Endothelial cell of umbilical vein (primary cell): ENCODE results near the gene KRT33A. TPM values are rescaled to one million over a fixed set of nuclear protein-coding genes. Genes with fewer than 3 reads are reported as not detected.

Experiments
- BruUV-seq: library from RNA; stranded (reverse); fragments of 400-500 nt; replicated peaks from 2 replicates; lab custom pipeline; 2021; lab: Mats Ljungman, UMichigan
- CTCF ChIA-PET: fragments of 300-600, 350-600 bp; sonication (Branson Sonifier 250); formaldehyde crosslinking; loops from one replicate; lab custom pipeline; 2021; ENCODE audit warnings: antibody characterized with exemption, inconsistent platforms; lab: Charles Lee
- POLR2A ChIA-PET: fragments of 300-600, 350-600 bp; sonication (Branson Sonifier 250); formaldehyde crosslinking; loops from one replicate; lab custom pipeline; 2021; ENCODE audit warnings: antibody characterized with exemption, inconsistent platforms; lab: Charles Lee
- DNase-seq: peaks from one replicate; pipeline ENCODE4 v3.0.0-alpha.2; 2011; ENCODE audit warnings: low read depth, low spot score
- FAIRE-seq: peaks from 2 replicates; lab custom pipeline; 2011; peaks lifted over from hg19 to GRCh38; lab: Jason Lieb, UNC
- H2AFZ ChIP-seq: 2 replicates; pipeline ENCODE4 v1.6.0; 2012; ENCODE audit warnings: low read depth, low read length, control low read depth, inconsistent platforms
- H3K27ac ChIP-seq: 2 replicates; pipeline ENCODE4 v1.5.1; 2011; ENCODE audit warnings: low read depth, mild to moderate bottlenecking, control low read depth, low read length, moderate library complexity; ENCODE audit not compliant: insufficient read depth
- H3K27me3 ChIP-seq, 2 experiments: 2 replicates each; pipeline versions ENCODE4 v1.6.0 to v1.6.1; 2011; ENCODE audit warnings: low read length in 2 of 2, mixed read lengths in 1 of 2; ENCODE audit not compliant: control insufficient read depth in 2 of 2, insufficient read depth in 2 of 2
- H3K36me3 ChIP-seq, 2 experiments: 2 replicates in 1 of 2; 3 replicates in 1 of 2; pipeline ENCODE4 v1.5.1; 2011; ENCODE audit warnings: low read length in 2 of 2, mild to moderate bottlenecking in 1 of 2, moderate library complexity in 1 of 2; ENCODE audit not compliant: control insufficient read depth in 2 of 2, insufficient read depth in 2 of 2; ENCODE audit errors: extremely low read depth in 1 of 2
- H3K4me1 ChIP-seq: 3 replicates; pipeline ENCODE4 v1.5.1; 2011; ENCODE audit warnings: mild to moderate bottlenecking, low read length; ENCODE audit not compliant: control insufficient read depth, insufficient read depth; ENCODE audit errors: extremely low read depth
- H3K4me2 ChIP-seq: 2 replicates; pipeline ENCODE4 v1.6.1; 2011; ENCODE audit warnings: low read length, control low read depth, mixed read lengths; ENCODE audit not compliant: insufficient read depth
- H3K4me3 ChIP-seq, 3 experiments: fragments of 200-600 bp in 1 of 3; sonication (generic), shearing (Covaris generic) in 1 of 3; replicated peaks in 1 of 3; 2 replicates each; pipeline ENCODE4 v1.5.1; 2011 to 2016; ENCODE audit warnings: control low read depth in 3 of 3, low read length in 3 of 3, mild to moderate bottlenecking in 2 of 3, inconsistent platforms in 1 of 3, low read depth in 1 of 3, moderate library complexity in 1 of 3; ENCODE audit not compliant: insufficient read depth in 1 of 3
- H3K79me2 ChIP-seq: 2 replicates; pipeline ENCODE4 v1.6.0; 2012; ENCODE audit warnings: low read length, inconsistent platforms; ENCODE audit not compliant: control insufficient read depth, insufficient read depth
- H3K9ac ChIP-seq: replicated peaks from 2 replicates; pipeline ENCODE3; 2011; ENCODE audit warnings: low read length, control low read depth; ENCODE audit not compliant: insufficient read depth; ENCODE audit errors: extremely low read depth
- H3K9me1 ChIP-seq: replicated peaks from 3 replicates; pipeline ENCODE4 v1.6.0; 2011; ENCODE audit warnings: mild to moderate bottlenecking, low read length; ENCODE audit not compliant: control insufficient read depth, insufficient read depth; ENCODE audit errors: extremely low read depth
- H3K9me3 ChIP-seq: replicated peaks from 2 replicates; pipeline ENCODE4 v1.5.1; 2012; ENCODE audit warnings: low read length, inconsistent platforms; ENCODE audit not compliant: control insufficient read depth, insufficient read depth
- H4K20me1 ChIP-seq: replicated peaks from 2 replicates; pipeline ENCODE3; 2011; ENCODE audit warnings: mild to moderate bottlenecking, low read length; ENCODE audit not compliant: control insufficient read depth, insufficient read depth; ENCODE audit errors: extremely low read depth
- EZH2 ChIP-seq: IDR thresholded peaks from 2 replicates; pipeline ENCODE4 v1.6.1; 2012; ENCODE audit warnings: borderline replicate concordance, low read depth, mild to moderate bottlenecking, moderate library complexity, low read length, inconsistent platforms; ENCODE audit not compliant: severe bottlenecking
- FOS ChIP-seq: IDR thresholded peaks from 2 replicates; pipeline ENCODE4 v1.6.1; 2011; ENCODE audit warnings: mild to moderate bottlenecking, low read length, moderate library complexity, borderline replicate concordance; ENCODE audit not compliant: insufficient read depth
- GATA2 ChIP-seq: IDR thresholded peaks from 2 replicates; pipeline ENCODE4 v1.7.0; 2011; ENCODE audit warnings: low read depth, mild to moderate bottlenecking, moderate library complexity, mixed read lengths, low read length; ENCODE audit not compliant: insufficient read length, insufficient read depth
- JUN ChIP-seq: IDR thresholded peaks from 2 replicates; pipeline ENCODE4 v1.6.1; 2011; ENCODE audit warnings: borderline replicate concordance, low read depth; ENCODE audit not compliant: insufficient read length, insufficient read depth
- MYC ChIP-seq: IDR thresholded peaks from one replicate; pipeline ENCODE4 v1.6.1; 2011; ENCODE audit warnings: mild to moderate bottlenecking, low read depth, low read length
- POLR2A ChIP-seq: IDR thresholded peaks from 2 replicates; pipeline ENCODE4 v1.6.1; 2012; ENCODE audit warnings: low read depth, mild to moderate bottlenecking, control low read depth, low read length
- POLR2AphosphoS5 ChIP-seq: IDR thresholded peaks from 2 replicates; pipeline ENCODE4 v1.6.1; 2012; ENCODE audit warnings: low read depth, mild to moderate bottlenecking, control low read depth, low read length, moderate library complexity; ENCODE audit not compliant: insufficient read depth
- dilution Hi-C: fragments of 300-500 bp; cut with MboI; formaldehyde crosslinking; loops from one replicate; pipeline ENCODE4 v1.15.0; 2019; ENCODE audit warnings: low sequenced_read_pairs; ENCODE audit not compliant: extremely low pct_ligation_motif_present
- intact Hi-C: fragments of 100-400 bp; cut with micrococcal nuclease; formaldehyde crosslinking; loops from one replicate; pipeline ENCODE4 v1.10.0; 2022
- polyA plus RNA-seq, 4 experiments: library from polyadenylated mRNA; depleted of rRNA in 3 of 4; stranded (reverse) in 3 of 4; unstranded in 1 of 4; fragments of >200 nt; gene quantifications; 2 replicates each; pipeline versions ENCODE4 v1.2.1 to v1.2.3, GENCODE V29; 2011 to 2012; ENCODE audit warnings: missing spikeins in 1 of 4
- total RNA-seq: library from RNA; stranded (reverse); gene quantifications from 2 replicates; pipeline ENCODE4 v1.2.3, GENCODE V29; 2021
- TF ChIP-seq, protein P1 (sequence below): IDR thresholded peaks from 2 replicates; pipeline ENCODE4 v1.6.1; 2011; ENCODE audit not compliant: insufficient read depth, insufficient read length
- TF ChIP-seq, protein P2 (sequence below), 2 donors: IDR thresholded peaks; 1 replicate in 1 of 2; 2 replicates in 1 of 2; pipeline ENCODE4 v1.5.1; 2011; ENCODE audit warnings: low read length in 2 of 2, mild to moderate bottlenecking in 2 of 2, moderate library complexity in 2 of 2, control low read depth in 1 of 2, inconsistent platforms in 1 of 2, low read depth in 1 of 2; ENCODE audit not compliant: insufficient read depth in 1 of 2; ENCODE audit errors: extremely low read depth in 1 of 2

KRT33A gene
- total and polyA plus RNA-seq, 2 donors (not counting 3 experiments of a cell fraction or from before 2014, with no cell fraction given) = not detected

DNA sequence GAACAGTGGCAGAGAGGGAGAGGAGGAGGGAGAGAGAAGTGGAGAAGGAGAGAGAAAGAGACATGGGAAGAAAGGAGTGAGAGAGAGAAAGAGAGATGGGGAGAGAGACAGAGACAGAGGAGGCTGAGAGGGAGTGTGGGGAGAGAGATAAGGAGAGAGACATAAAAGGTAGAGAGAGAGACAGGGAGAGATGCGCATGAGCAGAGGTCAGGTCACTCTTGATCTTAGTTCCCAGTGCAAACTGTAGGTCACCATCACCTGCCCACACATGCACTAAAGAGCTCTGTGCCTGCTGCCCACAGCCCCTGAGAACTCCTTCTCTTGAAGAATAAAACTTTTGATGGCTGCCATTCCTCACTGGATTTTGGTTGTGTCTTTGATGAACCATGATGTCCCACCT is 14.9 kb downstream of the KRT33A start:
- H3K4me2 ChIP-seq = no peak overlapping the region
- H2AFZ ChIP-seq = no peak overlapping the region
- FAIRE-seq = no peak
- no peak overlapping the region for H3K4me3 ChIP-seq
- H3K4me1 ChIP-seq = no peaks in the 10 kb centered on the region
- dilution Hi-C loops = no loop called here
- no peak overlapping the region for H3K9ac ChIP-seq
- DNase-seq = no peak
- no peaks in the 10 kb centered on the region for H3K9me3 ChIP-seq
- no TSS peak for BruUV-seq
- H3K36me3 ChIP-seq = no peaks in the 10 kb centered on the region
- no peaks in the 10 kb centered on the region for H3K9me1 ChIP-seq
- no peaks in the 10 kb centered on the region for H4K20me1 ChIP-seq
- CTCF ChIA-PET = interaction anchor here (1.1 kb wide), 1 partner anchor 213 kb away, joined by 4 read pairs; no protein-coding TSS in a partner anchor
- no peak for TF ChIP-seq MYC
- TF ChIP-seq, protein P1, sequence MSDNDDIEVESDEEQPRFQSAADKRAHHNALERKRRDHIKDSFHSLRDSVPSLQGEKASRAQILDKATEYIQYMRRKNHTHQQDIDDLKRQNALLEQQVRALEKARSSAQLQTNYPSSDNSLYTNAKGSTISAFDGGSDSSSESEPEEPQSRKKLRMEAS = no peak
- TF ChIP-seq, protein P2, sequence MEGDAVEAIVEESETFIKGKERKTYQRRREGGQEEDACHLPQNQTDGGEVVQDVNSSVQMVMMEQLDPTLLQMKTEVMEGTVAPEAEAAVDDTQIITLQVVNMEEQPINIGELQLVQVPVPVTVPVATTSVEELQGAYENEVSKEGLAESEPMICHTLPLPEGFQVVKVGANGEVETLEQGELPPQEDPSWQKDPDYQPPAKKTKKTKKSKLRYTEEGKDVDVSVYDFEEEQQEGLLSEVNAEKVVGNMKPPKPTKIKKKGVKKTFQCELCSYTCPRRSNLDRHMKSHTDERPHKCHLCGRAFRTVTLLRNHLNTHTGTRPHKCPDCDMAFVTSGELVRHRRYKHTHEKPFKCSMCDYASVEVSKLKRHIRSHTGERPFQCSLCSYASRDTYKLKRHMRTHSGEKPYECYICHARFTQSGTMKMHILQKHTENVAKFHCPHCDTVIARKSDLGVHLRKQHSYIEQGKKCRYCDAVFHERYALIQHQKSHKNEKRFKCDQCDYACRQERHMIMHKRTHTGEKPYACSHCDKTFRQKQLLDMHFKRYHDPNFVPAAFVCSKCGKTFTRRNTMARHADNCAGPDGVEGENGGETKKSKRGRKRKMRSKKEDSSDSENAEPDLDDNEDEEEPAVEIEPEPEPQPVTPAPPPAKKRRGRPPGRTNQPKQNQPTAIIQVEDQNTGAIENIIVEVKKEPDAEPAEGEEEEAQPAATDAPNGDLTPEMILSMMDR (IDR thresholded peaks at IDR 0.05; ENCODE audit: extremely low read depth in 1 of 2, insufficient read depth in 1 of 2, low read depth in 1 of 2, low read length in 2 of 2) = no peak
- no peak for TF ChIP-seq POLR2A
- TF ChIP-seq POLR2AphosphoS5 = no peak
- TF ChIP-seq GATA2 = no peak
- TF ChIP-seq JUN = no peak
- TF ChIP-seq FOS = no peak
- TF ChIP-seq EZH2 = no peak
- POLR2A ChIA-PET = no interaction called here
- no peaks in the 10 kb centered on the region for H3K79me2 ChIP-seq
- H3K27ac ChIP-seq = no peak overlapping the region
- H3K27me3 ChIP-seq = no peaks in the 10 kb centered on the region
- intact Hi-C loops = no loop called here
